NCI-H1930 (cell line): ENCODE data around the gene ADAP1.
"Not testable (repeated sequence)": the region's sequence is repeated elsewhere in the genome, so short reads cannot be mapped to it uniquely, and the experiment has no call there.

Experiments
- DNase-seq, 2 experiments: peaks; one replicate each; lab custom pipeline; 2025; lab: John Stamatoyannopoulos, UW

The ADAP1 gene

DNA sequence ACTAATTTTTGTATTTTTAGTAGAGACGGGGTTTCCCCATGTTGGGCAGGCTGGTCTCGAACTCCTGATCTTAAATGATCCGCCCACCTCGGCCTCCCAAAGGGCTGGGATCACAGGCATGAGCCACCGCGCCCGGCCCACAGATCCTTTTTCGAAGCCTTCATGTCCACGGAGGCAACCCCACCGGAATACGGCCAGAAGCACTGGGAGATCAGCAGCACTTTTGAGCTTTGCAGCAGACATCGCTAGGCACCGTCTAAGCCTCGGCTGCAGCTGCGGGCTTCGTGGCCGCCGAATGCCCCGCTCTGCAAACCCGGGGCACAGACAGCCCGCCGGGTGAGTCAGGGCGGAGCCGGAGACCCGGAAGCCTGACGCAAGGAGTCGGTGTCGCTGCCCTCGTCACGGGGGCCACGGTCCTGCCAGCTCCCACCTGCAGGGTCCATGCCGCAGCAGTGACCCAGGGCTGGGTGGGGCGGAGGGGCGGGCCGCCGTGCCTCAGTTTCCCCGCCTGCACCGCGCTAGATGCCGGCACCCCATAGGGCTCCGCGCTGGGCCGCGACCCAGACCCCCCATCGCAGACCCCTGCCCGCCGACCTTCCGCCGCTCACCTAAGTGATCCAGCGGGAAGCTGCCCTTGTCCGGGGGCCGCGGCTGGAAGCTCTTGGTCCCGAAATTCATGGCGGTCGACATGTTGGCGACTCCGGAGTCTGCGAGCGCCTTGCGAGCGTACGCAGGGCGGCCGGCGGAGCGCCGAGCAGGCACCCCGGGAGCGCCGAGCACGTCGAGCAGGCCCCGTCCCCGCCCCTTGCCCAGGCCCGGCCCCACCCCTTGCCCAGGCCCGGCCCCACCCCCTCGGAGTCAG lies 20.6 kb upstream of the ADAP1 start, which contains the start of gene COX19:
TSS of gene COX19 (minus strand) at position 730 of the 862 bp plus-strand sequence. CDS start at position 690, 40 bp downstream.
- peak; percentile 71 to 81 for DNase-seq

DNA sequence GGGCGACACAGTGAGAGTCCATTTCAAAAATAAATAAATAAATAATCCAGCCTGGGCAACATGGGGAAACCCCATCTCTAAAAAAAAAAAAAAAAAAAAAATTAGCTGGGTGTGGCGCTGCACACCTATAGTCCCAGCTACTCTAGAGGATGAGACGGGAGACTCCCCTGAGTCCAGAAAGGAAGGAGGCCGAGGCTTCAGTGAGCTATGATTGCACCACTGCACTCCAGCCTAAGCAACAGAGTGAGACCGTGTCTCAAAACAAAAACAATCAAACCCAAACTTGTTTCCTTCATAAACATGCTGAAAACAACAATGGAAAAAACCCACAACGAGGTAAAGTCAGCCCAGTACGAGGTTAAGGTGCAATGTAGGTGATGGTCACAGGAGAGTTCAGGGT lies 19.7 kb upstream of the ADAP1 start:
- DNase-seq, result no peak

DNA sequence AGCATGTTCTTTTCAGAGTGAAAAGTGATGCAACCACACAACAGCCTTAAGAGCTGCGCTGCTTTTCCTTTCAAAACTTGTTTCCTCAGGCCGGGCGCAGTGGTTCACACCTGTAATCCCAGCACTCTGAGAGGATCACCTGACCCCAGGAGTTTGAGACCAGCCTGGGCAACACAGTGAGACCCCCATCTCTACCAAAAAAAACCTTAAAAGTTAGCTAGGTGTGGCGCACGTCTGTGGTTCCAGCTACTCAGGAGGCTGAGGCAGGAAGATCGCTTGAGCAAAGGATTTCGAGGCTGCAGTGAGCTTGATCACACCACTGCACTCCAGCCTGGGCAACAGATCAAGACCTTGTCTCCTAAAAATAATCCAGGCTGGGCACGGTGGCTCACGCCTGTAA lies 18.8 kb upstream of the ADAP1 start:
- no peak for DNase-seq

DNA sequence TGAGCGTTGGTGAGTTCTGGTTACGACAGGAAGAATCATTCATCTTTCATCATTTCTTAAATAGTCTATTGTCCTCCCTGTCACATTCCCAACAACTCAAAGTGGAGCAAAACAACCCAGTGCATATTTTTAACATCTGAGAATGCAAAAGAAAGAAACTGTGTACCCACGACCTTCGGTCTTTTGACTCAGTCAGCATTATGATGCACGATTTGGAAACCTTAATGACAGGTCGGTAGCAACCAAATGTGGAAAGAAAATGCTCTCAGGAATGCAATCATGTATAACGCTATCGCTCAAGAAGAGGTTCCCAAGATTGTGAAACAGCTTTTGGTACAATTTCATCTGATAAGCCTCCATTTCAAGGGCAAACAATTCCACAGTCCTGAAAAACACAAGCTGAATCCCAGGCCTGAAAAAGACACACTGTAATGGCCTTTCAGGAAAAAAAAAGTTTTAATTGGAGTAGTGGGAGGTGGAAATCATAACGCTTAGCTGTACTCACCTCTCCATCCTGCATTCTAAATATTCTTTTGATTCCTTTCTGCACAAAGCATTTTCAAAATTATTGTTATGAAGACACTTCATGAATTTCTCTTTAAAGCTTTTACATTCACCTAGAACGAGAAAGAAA lies 18.3 kb upstream of the ADAP1 start:
- DNase-seq, result no peak

DNA sequence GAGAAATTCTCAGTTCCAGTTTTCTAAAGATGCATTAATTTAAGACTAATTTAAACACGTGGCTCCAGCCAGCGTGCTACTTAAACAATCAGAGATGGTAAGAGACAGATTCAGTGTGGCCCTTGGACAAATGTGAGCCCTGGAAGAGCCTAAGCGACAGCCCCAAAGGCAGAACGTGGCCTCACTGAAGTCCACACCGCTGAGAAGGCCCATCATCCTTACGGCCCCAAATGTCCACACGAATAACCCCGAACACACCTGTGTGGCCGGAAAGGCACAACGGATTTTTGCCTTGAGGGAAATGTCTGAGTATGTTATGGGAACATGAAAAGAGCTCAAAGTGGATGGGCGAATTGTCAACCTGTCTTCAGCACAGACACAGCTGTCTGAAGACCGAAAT lies 17.6 kb upstream of the ADAP1 start:
- no peak for DNase-seq

GRCh38 chr7:970744-971143 lies 16.3 kb upstream of the ADAP1 start:
- no peak for DNase-seq

DNA sequence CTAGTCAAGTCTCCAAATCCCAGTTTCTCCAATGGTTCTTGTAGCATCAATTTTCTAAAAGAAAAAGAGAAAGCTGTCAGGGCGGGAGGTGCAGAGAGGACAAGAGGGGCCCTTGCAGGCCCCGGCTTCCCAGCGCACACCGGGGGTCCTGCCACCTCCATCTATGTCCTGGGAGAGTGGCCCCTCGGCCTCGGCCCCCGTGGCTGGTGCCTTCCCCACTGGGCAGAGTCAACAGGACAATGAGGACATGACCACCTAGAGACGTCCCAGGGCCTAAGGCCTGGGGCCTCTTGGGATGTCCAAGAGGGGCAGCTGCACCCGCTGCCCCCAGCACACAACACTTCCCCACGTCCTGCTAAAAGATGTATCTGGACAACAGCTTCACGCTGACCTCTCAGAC lies 14.9 kb upstream of the ADAP1 start:
- DNase-seq, result no peak

GRCh38 chr7:968205-969105 lies 14.0 kb upstream of the ADAP1 start:
- no peak for DNase-seq

DNA sequence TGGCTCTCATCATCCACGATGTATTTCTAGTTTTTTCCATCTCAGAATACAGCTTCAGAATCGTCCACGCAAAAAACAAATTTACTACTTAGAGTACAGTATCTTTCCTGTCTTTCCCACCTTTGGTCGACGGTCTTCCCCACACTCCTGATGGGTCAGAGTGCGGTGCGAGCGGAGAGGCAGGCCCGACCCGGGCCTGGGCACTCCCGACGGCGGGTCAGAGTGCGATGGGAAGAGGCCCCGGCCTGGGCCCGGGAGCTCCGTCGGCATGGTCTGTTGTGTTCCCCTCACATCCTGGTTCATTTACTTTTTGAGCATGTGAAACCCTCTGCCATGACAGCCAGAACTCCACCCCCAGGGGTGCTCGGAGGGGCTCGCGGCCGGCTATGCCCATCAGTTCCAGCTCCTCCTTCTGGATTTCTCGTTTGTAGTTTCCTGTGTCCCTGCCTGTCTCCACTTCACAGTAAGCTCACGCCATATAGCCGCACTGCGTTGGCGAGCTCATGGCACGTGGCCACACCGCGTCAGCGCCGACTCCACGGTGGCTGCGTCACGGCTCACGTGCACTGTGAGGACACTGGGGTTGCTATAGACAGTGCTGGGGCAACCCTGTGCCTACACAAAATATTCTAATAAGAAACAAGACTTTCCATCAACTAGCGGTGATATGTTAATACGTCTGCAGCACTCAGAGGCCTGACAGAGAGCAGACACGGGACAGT lies 13.0 kb upstream of the ADAP1 start:
- no peak for DNase-seq

GRCh38 chr7:966291-967069 lies 12.0 kb upstream of the ADAP1 start:
- no peak for DNase-seq

DNA sequence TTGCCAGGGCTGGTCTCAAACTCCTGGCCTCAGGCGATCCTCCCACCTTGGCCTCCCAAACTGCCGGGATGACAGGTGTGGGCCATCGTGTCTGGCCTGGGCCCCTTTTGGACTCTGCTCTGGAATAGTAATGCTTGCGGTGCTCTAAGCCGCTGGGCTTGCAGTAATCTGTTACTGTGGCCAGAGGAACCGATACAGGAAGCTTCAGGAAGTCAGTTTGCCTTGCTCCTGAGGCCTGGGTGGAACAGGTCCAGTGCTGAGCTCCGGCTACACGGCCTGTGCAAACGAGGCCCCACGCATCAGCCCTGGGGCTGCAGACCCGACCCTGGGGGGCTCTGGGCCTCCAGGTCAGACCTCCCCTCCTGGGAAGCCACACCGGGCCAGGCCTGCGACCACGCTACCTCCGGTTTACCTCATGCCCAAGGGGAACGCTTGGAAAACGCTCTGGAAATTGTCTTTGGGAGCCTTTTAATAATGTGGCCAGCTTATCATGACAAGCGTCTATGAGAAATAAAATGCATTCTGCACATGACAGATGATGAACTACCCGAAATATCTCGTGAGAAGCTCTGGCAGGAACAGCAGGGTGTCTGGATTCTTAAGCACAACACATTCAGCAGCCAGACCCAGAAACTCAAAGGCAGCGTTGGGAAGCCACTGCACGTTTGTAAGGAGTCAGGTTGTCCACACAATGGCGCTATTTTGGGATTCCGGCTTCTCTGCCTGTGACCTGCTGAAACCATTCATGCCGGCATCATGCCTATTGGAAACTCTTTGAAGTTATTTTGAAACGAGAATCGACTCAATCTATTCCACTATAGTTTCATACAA lies 10.1 kb upstream of the ADAP1 start:
- no peak for DNase-seq

GRCh38 chr7:963236-964078 lies 9.0 kb upstream of the ADAP1 start:
- DNase-seq, result no peak

- no peak for DNase-seq
These were observed 8.1 kb upstream of the ADAP1 start for GRCh38 chr7:962401-963081.

DNA sequence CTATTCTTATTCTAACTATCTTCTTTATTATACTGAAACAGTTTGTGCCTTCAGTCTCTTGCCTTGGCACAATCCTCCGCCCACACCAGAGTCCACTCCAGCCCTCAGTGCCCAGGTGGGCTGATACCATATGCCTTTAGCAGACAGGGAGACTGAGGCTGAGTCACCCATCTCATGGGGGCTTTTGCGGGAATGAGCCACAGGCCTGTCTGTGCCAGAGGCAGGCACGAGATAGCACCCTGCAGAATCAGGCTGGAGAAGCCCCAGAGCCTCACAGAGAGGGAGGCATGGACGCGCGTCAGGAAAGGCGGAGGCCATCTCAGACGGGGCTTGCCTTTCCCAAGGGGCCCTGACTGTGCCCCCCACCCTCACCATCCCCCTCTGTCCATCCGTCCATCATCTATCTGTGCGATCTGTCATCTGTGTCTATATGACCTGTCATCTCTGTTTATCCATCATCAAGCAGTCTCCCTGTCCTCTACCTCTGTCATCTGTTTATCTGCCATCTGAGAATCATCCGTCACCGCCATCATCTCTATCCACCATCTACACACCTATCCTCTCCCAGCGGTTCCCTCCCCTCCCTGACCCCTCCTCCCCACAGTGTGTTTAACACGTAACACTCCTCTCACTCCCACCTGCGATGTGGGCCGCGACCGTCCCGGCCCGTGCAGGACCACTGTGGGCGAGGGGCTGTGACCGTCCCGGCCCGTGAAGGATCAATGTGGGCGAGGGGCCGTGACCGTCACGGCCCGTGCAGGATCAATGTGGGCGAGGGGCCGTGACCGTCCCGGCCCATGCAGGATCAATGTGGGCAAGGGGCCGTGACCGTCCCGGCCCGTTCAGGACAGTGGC lies 7.3 kb upstream of the ADAP1 start:
- DNase-seq, result no peak

DNA sequence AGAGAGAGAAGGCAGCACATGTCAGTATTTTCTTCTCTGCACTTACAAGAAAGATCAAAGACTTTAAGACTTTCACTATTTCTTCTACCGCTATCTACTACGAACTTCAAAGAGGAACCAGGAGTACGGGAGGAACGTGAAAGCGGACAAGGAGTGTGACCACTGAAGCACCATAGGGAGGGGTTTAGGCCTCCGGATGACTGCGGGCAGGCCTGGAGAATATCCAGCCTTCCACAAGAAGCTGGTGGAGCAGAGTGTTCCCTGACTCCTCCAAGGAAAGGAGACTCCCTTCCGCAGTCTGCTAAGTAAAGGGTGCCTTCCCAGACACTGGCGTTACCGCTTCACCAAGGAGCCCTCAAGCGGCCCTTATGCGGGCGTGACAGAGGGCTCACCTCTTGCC lies 6.5 kb upstream of the ADAP1 start:
- DNase-seq, result not testable (repeated sequence)

- DNase-seq, result no peak
These were observed 5.9 kb upstream of the ADAP1 start for GRCh38 chr7:960269-960871.

- not testable (repeated sequence) for DNase-seq
These were observed 5.3 kb upstream of the ADAP1 start for GRCh38 chr7:959740-960139.
